ENCODE measurements around the gene CLDN7.
A peak's percentile ranks its signal among the peaks of the same experiment; 100 is the strongest.

CLDN7 gene

DNA sequence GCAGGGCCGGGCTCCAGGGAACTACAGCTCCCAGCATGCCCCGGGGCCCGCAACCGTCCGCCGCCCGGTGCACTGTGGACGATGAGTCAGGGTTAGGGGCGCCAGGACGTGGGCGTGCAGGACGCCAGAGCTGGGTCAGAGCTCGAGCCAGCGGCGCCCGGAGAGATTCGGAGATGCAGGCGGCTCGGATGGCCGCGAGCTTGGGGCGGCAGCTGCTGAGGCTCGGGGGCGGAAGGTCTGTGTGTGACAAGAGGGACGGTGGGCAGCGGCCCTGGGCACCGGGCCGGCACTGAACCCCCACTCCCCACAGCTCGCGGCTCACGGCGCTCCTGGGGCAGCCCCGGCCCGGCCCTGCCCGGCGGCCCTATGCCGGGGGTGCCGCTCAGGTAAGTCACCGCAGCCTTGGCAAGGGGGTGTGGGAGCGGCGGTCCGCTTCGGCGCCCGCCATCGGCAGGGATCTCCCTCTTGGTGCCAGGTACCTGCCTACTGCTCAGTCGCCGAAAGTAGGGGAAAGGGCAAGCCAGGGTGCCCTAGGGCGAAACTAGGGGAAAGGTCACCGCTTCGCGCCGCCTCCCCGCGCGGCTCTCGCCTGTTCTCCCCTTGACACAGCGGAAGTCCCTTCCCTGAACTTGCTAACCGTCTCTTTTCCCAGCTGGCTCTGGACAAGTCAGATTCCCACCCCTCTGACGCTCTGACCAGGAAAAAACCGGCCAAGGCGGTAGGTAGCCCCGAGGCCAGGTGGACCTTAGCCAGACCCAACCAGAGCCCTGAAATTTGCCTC is 42.3 kb downstream of the CLDN7 start, which contains the start of the genes ACADVL and DLG4:
TSS of gene ACADVL (plus strand) at position 127 of the 781 bp plus-strand sequence. CDS start at position 174, 47 bp downstream.
TSS of gene DLG4 (minus strand) at position 25 of the 781 bp plus-strand sequence.
- H3K27ac ChIP-seq, result peak within 1 kb of the TSS; percentile 98

DNA sequence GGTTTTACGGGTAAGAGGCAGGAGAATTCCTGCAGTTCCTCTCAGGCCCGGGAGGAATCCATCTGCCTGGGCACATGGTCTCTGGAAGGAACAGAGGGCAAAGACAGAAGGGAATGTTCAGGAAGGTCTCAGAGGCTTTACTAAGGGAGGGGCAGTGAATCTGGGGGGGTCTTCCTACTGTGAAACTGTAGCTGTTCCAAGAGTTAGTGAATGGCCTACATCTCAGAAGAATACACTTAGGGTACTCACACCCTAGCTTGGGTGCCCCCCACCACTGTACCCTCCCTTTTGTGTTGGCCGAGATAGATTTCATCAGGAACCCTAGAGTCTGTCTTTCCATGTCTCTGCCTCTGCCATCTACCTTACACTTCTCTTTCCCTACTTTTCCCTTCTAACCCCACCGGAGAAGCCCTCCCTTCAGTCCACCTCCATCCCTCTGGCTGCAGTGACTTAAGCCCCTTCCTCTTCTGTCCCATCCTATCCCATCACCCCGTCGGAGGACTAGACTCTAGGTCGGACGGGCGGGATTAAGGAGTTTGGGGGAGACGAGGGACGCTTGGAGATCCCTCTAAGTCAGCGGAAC is 43.0 kb downstream of the CLDN7 start:
- peak overlapping the region; percentile 98 for H3K27ac ChIP-seq
- no peak for TF ChIP-seq ZFX (IDR thresholded peaks at IDR 0.05; ENCODE audit: borderline replicate concordance)
- TF ChIP-seq, protein P1, sequence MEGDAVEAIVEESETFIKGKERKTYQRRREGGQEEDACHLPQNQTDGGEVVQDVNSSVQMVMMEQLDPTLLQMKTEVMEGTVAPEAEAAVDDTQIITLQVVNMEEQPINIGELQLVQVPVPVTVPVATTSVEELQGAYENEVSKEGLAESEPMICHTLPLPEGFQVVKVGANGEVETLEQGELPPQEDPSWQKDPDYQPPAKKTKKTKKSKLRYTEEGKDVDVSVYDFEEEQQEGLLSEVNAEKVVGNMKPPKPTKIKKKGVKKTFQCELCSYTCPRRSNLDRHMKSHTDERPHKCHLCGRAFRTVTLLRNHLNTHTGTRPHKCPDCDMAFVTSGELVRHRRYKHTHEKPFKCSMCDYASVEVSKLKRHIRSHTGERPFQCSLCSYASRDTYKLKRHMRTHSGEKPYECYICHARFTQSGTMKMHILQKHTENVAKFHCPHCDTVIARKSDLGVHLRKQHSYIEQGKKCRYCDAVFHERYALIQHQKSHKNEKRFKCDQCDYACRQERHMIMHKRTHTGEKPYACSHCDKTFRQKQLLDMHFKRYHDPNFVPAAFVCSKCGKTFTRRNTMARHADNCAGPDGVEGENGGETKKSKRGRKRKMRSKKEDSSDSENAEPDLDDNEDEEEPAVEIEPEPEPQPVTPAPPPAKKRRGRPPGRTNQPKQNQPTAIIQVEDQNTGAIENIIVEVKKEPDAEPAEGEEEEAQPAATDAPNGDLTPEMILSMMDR (IDR thresholded peaks at IDR 0.05), result no peak

More for the DNA sequence above, 42.3 kb downstream of the CLDN7 start, which contains the start of the genes ACADVL and DLG4:
- TF ChIP-seq ZFX (IDR thresholded peaks at IDR 0.05; ENCODE audit: borderline replicate concordance), result no peak
- TF ChIP-seq, protein P1 (IDR thresholded peaks at IDR 0.05), result no peak

DNA sequence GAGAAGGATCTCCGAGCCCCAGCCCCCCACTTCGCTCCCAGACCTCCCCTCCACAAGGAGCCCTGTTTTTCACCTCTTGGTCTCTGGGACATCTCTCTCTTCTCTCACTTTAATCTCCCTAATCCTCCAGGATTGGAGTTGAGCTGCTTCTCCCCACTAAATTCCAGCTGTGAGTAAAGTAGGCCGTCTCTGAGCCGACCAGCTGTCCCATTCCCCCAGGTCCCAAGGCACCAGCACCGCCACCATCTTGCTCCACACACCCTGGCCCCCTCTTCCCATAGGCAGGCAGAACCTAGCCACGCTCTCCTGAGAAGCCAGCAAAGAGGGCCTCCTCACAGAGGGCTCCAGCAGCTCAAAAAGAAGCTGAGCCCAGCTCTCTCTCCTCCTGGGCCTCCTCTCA is 43.5 kb downstream of the CLDN7 start:
- no peak for TF ChIP-seq ZFX (IDR thresholded peaks at IDR 0.05; ENCODE audit: borderline replicate concordance)
- TF ChIP-seq, protein P1 (IDR thresholded peaks at IDR 0.05), result no peak
- H3K27ac ChIP-seq, result peak overlapping the region; percentile 98

DNA sequence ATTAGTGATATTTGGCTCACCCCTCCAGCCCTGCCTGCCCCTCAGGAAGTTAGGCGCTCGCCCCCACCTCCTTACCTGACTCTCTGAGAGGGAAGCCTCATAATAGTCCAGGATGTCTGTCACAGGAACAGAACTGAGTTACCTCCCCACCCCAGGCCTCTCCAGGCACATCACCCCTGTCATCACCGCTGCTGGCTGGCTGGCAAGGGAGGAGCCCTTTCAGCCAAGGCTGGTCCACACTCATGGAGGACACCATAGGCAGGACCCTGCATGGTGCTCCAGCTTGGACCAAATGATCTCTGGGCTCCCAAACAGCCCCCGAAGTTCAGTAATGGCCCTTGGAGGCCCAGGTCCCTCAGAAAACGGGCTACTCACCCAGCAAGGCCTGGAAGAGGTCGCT is 44.1 kb downstream of the CLDN7 start:
- TF ChIP-seq, protein P1 (IDR thresholded peaks at IDR 0.05), result no peak
- no peak for TF ChIP-seq ZFX (IDR thresholded peaks at IDR 0.05; ENCODE audit: borderline replicate concordance)
- H3K27ac ChIP-seq, result peak overlapping the region; percentile 98

DNA sequence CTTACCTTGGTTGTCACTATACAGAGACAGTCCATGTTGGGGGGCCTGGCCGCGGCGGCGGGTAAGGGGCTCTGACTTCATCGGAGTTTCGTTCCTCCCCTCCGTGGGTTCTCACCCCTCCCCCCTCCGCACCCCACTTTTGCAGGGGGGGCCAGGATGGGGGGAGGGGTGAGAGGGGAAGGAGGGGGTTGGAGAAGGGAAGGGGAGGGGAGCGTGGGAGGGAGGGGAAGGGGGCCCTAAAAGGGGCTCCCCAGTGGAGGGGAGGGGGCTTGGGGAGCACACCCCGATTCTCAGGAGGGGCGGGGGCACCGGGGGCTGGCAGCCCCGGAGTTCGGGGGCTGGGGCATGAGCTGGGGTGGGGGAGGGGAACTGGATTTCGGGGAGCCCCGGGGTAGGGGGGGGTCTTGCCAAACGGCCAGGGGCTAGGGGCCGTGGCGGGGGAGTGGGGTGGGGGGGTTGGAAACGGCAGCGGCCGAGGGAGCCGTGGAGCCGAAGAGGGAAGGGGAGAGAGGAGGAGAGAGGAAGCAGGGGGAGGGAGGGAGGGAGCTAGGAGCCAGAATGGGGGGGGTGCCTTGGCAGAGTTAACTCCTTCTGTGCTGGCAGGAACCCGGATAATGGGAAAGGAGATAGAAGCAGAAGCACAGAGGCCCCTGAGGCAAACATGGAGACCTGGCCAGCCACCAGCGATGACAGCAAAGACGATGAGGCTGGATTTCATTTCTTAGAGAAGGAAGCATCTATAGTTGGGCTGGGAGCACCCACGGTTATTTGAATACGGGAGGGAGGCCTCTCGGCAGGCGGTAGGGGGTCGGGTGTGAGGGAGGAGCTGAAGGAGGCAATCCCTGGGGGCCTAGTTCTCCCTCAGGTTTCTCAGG is 44.9 kb downstream of the CLDN7 start:
- peak overlapping the region; percentile 98 for H3K27ac ChIP-seq

DNA sequence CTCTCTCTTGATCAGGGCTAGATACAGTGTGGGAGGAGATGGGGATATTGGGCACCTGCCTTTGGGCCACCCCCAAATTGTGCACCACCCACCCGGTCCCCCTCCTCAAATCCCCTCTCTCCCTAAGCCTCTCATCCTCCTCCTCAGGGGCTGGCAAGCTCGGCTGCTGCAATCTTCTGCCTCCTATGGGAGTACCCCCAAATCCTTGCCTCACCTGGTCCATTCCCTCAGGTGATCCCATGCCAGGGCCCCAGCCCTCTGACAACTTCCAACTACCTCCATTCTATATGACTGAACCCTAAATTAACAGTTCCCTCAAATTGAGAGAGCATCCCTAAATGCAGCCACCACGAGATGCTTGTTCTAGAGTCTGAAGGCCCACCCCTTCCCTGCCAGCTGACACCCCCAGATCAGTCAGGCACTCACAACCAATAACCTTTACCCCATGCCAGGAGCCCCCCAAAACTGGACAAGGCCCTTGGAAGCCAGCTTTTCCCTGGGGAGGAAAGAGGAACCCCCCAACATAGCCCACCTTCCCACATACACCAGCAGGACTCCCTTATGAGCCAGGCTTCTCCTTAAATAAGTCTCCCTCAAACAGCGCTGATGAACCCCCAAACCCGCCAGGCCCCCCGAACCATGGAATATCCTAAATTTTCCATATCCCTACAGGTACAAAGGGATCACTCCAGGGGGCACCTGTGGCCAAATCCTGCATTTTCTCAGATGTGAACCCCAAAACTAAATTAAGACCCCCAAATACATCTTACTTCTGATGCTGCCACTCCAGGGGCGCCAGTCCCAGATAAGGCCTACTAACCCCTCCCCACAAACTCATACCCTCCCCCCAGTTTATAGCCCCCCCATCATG is 45.8 kb downstream of the CLDN7 start:
- H3K27ac ChIP-seq, result peak overlapping the region; percentile 65; the same call in 1 of the 2 replicates
- TF ChIP-seq ZFX (IDR thresholded peaks at IDR 0.05; ENCODE audit: borderline replicate concordance), result no peak
- TF ChIP-seq, protein P1 (IDR thresholded peaks at IDR 0.05), result no peak

More for the DNA sequence above, 44.9 kb downstream of the CLDN7 start:
- TF ChIP-seq, protein P1 (IDR thresholded peaks at IDR 0.05), result no peak
- TF ChIP-seq ZFX (IDR thresholded peaks at IDR 0.05; ENCODE audit: borderline replicate concordance), result no peak

Data from 22Rv1 (cell line).